OCI-LY7 (cell line): ENCODE results near the gene BTNL2.

ENCODE experiments used
- CTCF ChIP-seq: fragments of 200-600 bp; sonication (generic); conservative IDR thresholded peaks from 2 replicates; pipeline ENCODE4 v1.5.1; 2014; ENCODE audit warnings: mild to moderate bottlenecking, antibody characterized with exemption, low read length, moderate library complexity, mixed read lengths
- EZH2phosphoT487 ChIP-seq: fragments of 200-600 bp; sonication (generic); IDR thresholded peaks from 2 replicates; pipeline ENCODE4 v1.6.1; 2018; ENCODE audit warnings: low read depth, borderline replicate concordance, mild to moderate bottlenecking, mixed run types, antibody characterized with exemption, low read length, moderate library complexity, mixed read lengths

DNA sequence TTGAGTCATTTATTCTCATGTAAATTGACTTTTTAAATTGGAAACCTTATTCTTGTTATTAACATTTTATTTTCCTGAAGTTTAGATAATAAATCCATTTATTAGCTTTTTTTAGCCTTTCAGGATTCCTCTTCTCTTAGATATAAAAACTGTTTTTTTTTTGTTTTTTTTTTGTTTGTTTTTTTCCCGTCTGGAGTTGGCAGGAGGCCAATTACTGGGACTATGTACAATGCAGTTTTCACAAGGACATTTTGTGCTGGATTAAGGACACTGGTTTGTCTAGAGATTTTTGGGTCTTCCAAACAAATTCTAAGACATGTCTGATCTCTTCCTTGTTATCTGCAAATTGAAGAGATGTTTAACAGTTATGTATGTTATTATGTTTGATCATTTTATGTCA lies 1.3 kb downstream of the BTNL2 start:
- no peak for TF ChIP-seq CTCF
- TF ChIP-seq EZH2phosphoT487, result no peak
